Right renal cortex interstitium (tissue), 3 donors: ENCODE measurements around the gene ZFPM1. TPM values are rescaled to one million over a fixed set of nuclear protein-coding genes. Genes with fewer than 3 reads are reported as not detected.

Experiments
- DNase-seq, 3 donors: peaks; one replicate each; pipeline ENCODE4 v3.0.0-alpha.2; 2013; ENCODE audit warnings: low read depth in 3 of 3, low spot score in 2 of 3
- polyA plus RNA-seq, 3 donors: library from polyadenylated mRNA; unstranded; fragments of 120-200 nt; gene quantifications; one replicate each; pipeline ENCODE4 v1.2.1, GENCODE V29; 2013; ENCODE audit not compliant: insufficient read length in 3 of 3

Gene ZFPM1
- polyA plus RNA-seq, 3 donors = 1.6 to 2.2 (median 1.8) TPM

GRCh38 chr16:88524274-88524972, 71.3 kb downstream of the ZFPM1 start:
- no peak for DNase-seq

- no peak for DNase-seq
Observed at GRCh38 chr16:88524973-88525662, 72.0 kb downstream of the ZFPM1 start.

GRCh38 chr16:88525663-88525990, 72.5 kb downstream of the ZFPM1 start:
- no peak for DNase-seq

GRCh38 chr16:88526008-88526905, 73.2 kb downstream of the ZFPM1 start:
- DNase-seq = no peak

- DNase-seq = no peak
Observed at GRCh38 chr16:88526906-88527185, 73.8 kb downstream of the ZFPM1 start.

- no peak for DNase-seq
Observed at GRCh38 chr16:88527186-88527936, 74.3 kb downstream of the ZFPM1 start.

GRCh38 chr16:88527937-88528743, 75.1 kb downstream of the ZFPM1 start:
- no peak for DNase-seq

- no peak for DNase-seq
Observed at GRCh38 chr16:88528902-88529318, 75.8 kb downstream of the ZFPM1 start.

- no peak for DNase-seq
Observed at GRCh38 chr16:88529596-88529995, 76.5 kb downstream of the ZFPM1 start.

GRCh38 chr16:88530051-88530857, 77.2 kb downstream of the ZFPM1 start:
- DNase-seq = no peak

GRCh38 chr16:88530858-88531203, 77.8 kb downstream of the ZFPM1 start:
- no peak for DNase-seq

- no peak for DNase-seq
Observed at GRCh38 chr16:88531346-88531745, 78.3 kb downstream of the ZFPM1 start.

- DNase-seq = no peak
Observed at GRCh38 chr16:88531931-88532433, 78.9 kb downstream of the ZFPM1 start.

GRCh38 chr16:88532434-88533241, 79.6 kb downstream of the ZFPM1 start:
- DNase-seq = no peak

- DNase-seq = no peak
Observed at GRCh38 chr16:88533381-88533917, 80.4 kb downstream of the ZFPM1 start.

GRCh38 chr16:88533932-88534637, 81.0 kb downstream of the ZFPM1 start:
- no peak for DNase-seq

- DNase-seq = no peak
Observed at GRCh38 chr16:88534638-88535190, 81.6 kb downstream of the ZFPM1 start.
